ENCODE data around the gene ZCCHC7.
"Not testable (repeated sequence)": the region's sequence is repeated elsewhere in the genome, so short reads cannot be mapped to it uniquely, and the experiment has no call there.

The ZCCHC7 gene

GRCh38 chr9:37203456-37203855 lies 83.1 kb downstream of the ZCCHC7 start:
- FAIRE-seq; DNase-seq (ENCODE audit: low spot score): not testable (repeated sequence)

- FAIRE-seq = no peak
- DNase-seq (ENCODE audit: low spot score) = no peak
Measured at GRCh38 chr9:37206121-37206620, 85.8 kb downstream of the ZCCHC7 start.

- FAIRE-seq (no peak), DNase-seq (ENCODE audit: low spot score) (no peak)
Measured at GRCh38 chr9:37209431-37210386, 89.3 kb downstream of the ZCCHC7 start.

- DNase-seq (ENCODE audit: low spot score) (peak; percentile 2), FAIRE-seq (no peak)
Measured at GRCh38 chr9:37210737-37211523, 90.6 kb downstream of the ZCCHC7 start.

- DNase-seq (ENCODE audit: low spot score) (peak; percentile 2), FAIRE-seq (no peak)
Measured at GRCh38 chr9:37212435-37212834, 92.1 kb downstream of the ZCCHC7 start.

- FAIRE-seq = no peak
- DNase-seq (ENCODE audit: low spot score) = no peak
Measured at GRCh38 chr9:37215381-37215780, 95.0 kb downstream of the ZCCHC7 start.

GRCh38 chr9:37215830-37216229 lies 95.5 kb downstream of the ZCCHC7 start:
- DNase-seq (ENCODE audit: low spot score) (peak; percentile 52), FAIRE-seq (peak; percentile 89)

GRCh38 chr9:37217161-37217560 lies 96.8 kb downstream of the ZCCHC7 start:
- DNase-seq (ENCODE audit: low spot score) = no peak
- no peak for FAIRE-seq

GRCh38 chr9:37218800-37219425 lies 98.5 kb downstream of the ZCCHC7 start:
- FAIRE-seq (no peak), DNase-seq (ENCODE audit: low spot score) (no peak)

- DNase-seq (ENCODE audit: low spot score) (no peak), FAIRE-seq (no peak)
Measured at GRCh38 chr9:37220971-37221370, 100.6 kb downstream of the ZCCHC7 start.

- peak; percentile 5 for FAIRE-seq
- no peak for DNase-seq (ENCODE audit: low spot score)
Measured at GRCh38 chr9:37221489-37222106, 101.2 kb downstream of the ZCCHC7 start.

GRCh38 chr9:37229455-37229854 lies 109.1 kb downstream of the ZCCHC7 start:
- peak; percentile 36 for FAIRE-seq
- no peak for DNase-seq (ENCODE audit: low spot score)

- DNase-seq (ENCODE audit: low spot score) (no peak), FAIRE-seq (no peak)
Measured at GRCh38 chr9:37229882-37230482, 109.6 kb downstream of the ZCCHC7 start.

- DNase-seq (ENCODE audit: low spot score) (no peak), FAIRE-seq (no peak)
Measured at GRCh38 chr9:37236822-37237221, 116.4 kb downstream of the ZCCHC7 start.

- no peak for FAIRE-seq
Measured at GRCh38 chr9:37238122-37238521, 117.7 kb downstream of the ZCCHC7 start.

GRCh38 chr9:37239224-37239859 lies 119.0 kb downstream of the ZCCHC7 start:
- FAIRE-seq = no peak
- DNase-seq (ENCODE audit: low spot score) = no peak

More at GRCh38 chr9:37238122-37238521, 117.7 kb downstream of the ZCCHC7 start:
- no peak for DNase-seq (ENCODE audit: low spot score)

GRCh38 chr9:37239921-37240320 lies 119.5 kb downstream of the ZCCHC7 start:
- DNase-seq (ENCODE audit: low spot score) = no peak

GRCh38 chr9:37241340-37241739 lies 121.0 kb downstream of the ZCCHC7 start:
- FAIRE-seq = no peak
- DNase-seq (ENCODE audit: low spot score) = no peak

More at GRCh38 chr9:37239921-37240320, 119.5 kb downstream of the ZCCHC7 start:
- no peak for FAIRE-seq

GRCh38 chr9:37242089-37242488 lies 121.7 kb downstream of the ZCCHC7 start:
- no peak for FAIRE-seq
- no peak for DNase-seq (ENCODE audit: low spot score)

All from RCC 7860 (cell line).